H9 (cell line): ENCODE measurements around the gene ARPP19. TPM values are rescaled to one million over a fixed set of nuclear protein-coding genes. Genes with fewer than 3 reads are reported as not detected.

Source experiments
- DNase-seq: peaks from one replicate; pipeline ENCODE4 v3.0.0-alpha.2; 2017
- H2AFZ ChIP-seq: one replicate; pipeline ENCODE4 v1.6.1; 2013; ENCODE audit warnings: mild to moderate bottlenecking, low read length, control low read depth, moderate library complexity
- H2AK5ac ChIP-seq: 2 replicates; pipeline ENCODE4 v1.6.1; 2013; ENCODE audit warnings: low read length, control low read depth, mixed read lengths; ENCODE audit not compliant: insufficient read length
- H2BK120ac ChIP-seq: one replicate; pipeline ENCODE4 v1.6.1; 2013; ENCODE audit warnings: low read depth, mild to moderate bottlenecking, low read length, control low read depth, inconsistent platforms; ENCODE audit not compliant: poor library complexity, severe bottlenecking
- H2BK12ac ChIP-seq: 2 replicates; pipeline ENCODE4 v1.6.1; 2013; ENCODE audit warnings: low read length, control low read depth, mixed read lengths, low read depth; ENCODE audit not compliant: insufficient read length
- H2BK15ac ChIP-seq: 2 replicates; pipeline ENCODE4 v1.6.1; 2013; ENCODE audit warnings: low read depth, low read length, control low read depth
- H2BK20ac ChIP-seq: one replicate; pipeline ENCODE4 v1.6.1; 2013; ENCODE audit warnings: low read depth, mild to moderate bottlenecking, low read length, control low read depth, inconsistent platforms; ENCODE audit not compliant: poor library complexity, severe bottlenecking
- H2BK5ac ChIP-seq: 2 replicates; pipeline ENCODE4 v1.6.1; 2013; ENCODE audit warnings: low read length, control low read depth, mixed read lengths; ENCODE audit not compliant: insufficient read length
- H3K14ac ChIP-seq: 2 replicates; pipeline ENCODE4 v1.6.1; 2013; ENCODE audit warnings: low read length, control low read depth; ENCODE audit not compliant: insufficient read depth
- H3K18ac ChIP-seq: 2 replicates; pipeline ENCODE4 v1.6.1; 2013; ENCODE audit warnings: low read depth, mild to moderate bottlenecking, mixed read lengths, low read length, control low read depth; ENCODE audit not compliant: insufficient read length
- H3K23ac ChIP-seq: 2 replicates; pipeline ENCODE4 v1.6.1; 2013; ENCODE audit warnings: low read length, control low read depth, mixed read lengths, low read depth; ENCODE audit not compliant: insufficient read length
- H3K23me2 ChIP-seq: 2 replicates; pipeline ENCODE4 v1.6.1; 2013; ENCODE audit warnings: low read depth, mild to moderate bottlenecking, mixed read lengths, low read length, control low read depth; ENCODE audit not compliant: insufficient read length, poor library complexity, severe bottlenecking
- H3K27ac ChIP-seq: 2 replicates; pipeline ENCODE4 v1.5.1; 2013; ENCODE audit warnings: low read length, control low read depth, mixed read lengths, low read depth; ENCODE audit not compliant: insufficient read length
- H3K27me3 ChIP-seq: 2 replicates; pipeline ENCODE4 v1.6.1; 2013; ENCODE audit warnings: low read length, control low read depth, inconsistent platforms; ENCODE audit not compliant: insufficient read depth
- H3K4ac ChIP-seq: 2 replicates; pipeline ENCODE4 v1.6.1; 2013; ENCODE audit warnings: low read depth, mild to moderate bottlenecking, control low read depth, inconsistent platforms, low read length, moderate library complexity
- H3K4me1 ChIP-seq: 2 replicates; pipeline ENCODE4 v1.6.1; 2013; ENCODE audit warnings: low read length, control low read depth, inconsistent platforms; ENCODE audit not compliant: insufficient read depth
- H3K4me2 ChIP-seq: 2 replicates; pipeline ENCODE4 v1.6.1; 2013; ENCODE audit warnings: low read length, control low read depth, mixed read lengths; ENCODE audit not compliant: insufficient read length, insufficient read depth
- H3K56ac ChIP-seq: 2 replicates; pipeline ENCODE4 v1.6.1; 2013; ENCODE audit warnings: low read depth, mild to moderate bottlenecking, mixed read lengths, low read length, control low read depth; ENCODE audit not compliant: insufficient read length
- H3K79me1 ChIP-seq: 2 replicates; pipeline ENCODE4 v1.6.1; 2013; ENCODE audit warnings: low read depth, mild to moderate bottlenecking, moderate library complexity, low read length, control low read depth, inconsistent platforms; ENCODE audit not compliant: insufficient read depth, poor library complexity, severe bottlenecking
- H3K79me2 ChIP-seq: 2 replicates; pipeline ENCODE4 v1.6.1; 2013; ENCODE audit warnings: low read length, control low read depth, inconsistent platforms; ENCODE audit not compliant: insufficient read depth
- H3K9ac ChIP-seq: 2 replicates; pipeline ENCODE4 v1.6.1; 2013; ENCODE audit warnings: low read length, control low read depth, mixed read lengths; ENCODE audit not compliant: insufficient read length; ENCODE audit errors: extremely low read depth
- H3K9me3 ChIP-seq: one replicate; pipeline ENCODE4 v1.6.1; 2013; ENCODE audit warnings: low read depth, low read length, inconsistent platforms; ENCODE audit not compliant: control insufficient read depth
- H3T11ph ChIP-seq: one replicate; pipeline ENCODE4 v1.6.1; 2013; ENCODE audit warnings: mild to moderate bottlenecking, low read length, control low read depth, inconsistent platforms
- H4K20me1 ChIP-seq: one replicate; pipeline ENCODE4 v1.6.1; 2013; ENCODE audit not compliant: control insufficient read depth, insufficient read length, insufficient read depth
- H4K5ac ChIP-seq: 2 replicates; pipeline ENCODE4 v1.6.1; 2013; ENCODE audit warnings: low read depth, mild to moderate bottlenecking, mixed read lengths, low read length, control low read depth; ENCODE audit not compliant: insufficient read length
- H4K8ac ChIP-seq: replicated peaks from 2 replicates; pipeline ENCODE4 v1.6.1; 2013; ENCODE audit warnings: low read length, control low read depth, mixed read lengths, low read depth; ENCODE audit not compliant: insufficient read length
- H4K91ac ChIP-seq: 2 replicates; pipeline ENCODE4 v1.6.1; 2013; ENCODE audit warnings: low read depth, mild to moderate bottlenecking, moderate library complexity, mixed read lengths, low read length, control low read depth; ENCODE audit not compliant: insufficient read length
- H3K27ac Mint-ChIP-seq, 3 experiments: 2 replicates in 2 of 3; 3 replicates in 1 of 3; pipeline ENCODE4 v1.8.0; 2020 to 2021; ENCODE audit warnings: mixed read lengths in 3 of 3, mild to moderate bottlenecking in 1 of 3, moderate library complexity in 1 of 3
- H3K27me3 Mint-ChIP-seq: 2 replicates; pipeline ENCODE4 v1.8.0; 2021; ENCODE audit warnings: low read depth, mild to moderate bottlenecking, moderate library complexity, mixed read lengths
- H3K36me3 Mint-ChIP-seq, 3 experiments: 2 replicates in 2 of 3; 3 replicates in 1 of 3; pipeline ENCODE4 v1.8.0; 2020 to 2021; ENCODE audit warnings: low read depth in 3 of 3, mixed read lengths in 3 of 3; ENCODE audit not compliant: insufficient read depth in 1 of 3
- H3K4me1 Mint-ChIP-seq, 2 experiments: 2 replicates each; pipeline ENCODE4 v1.8.0; 2020; ENCODE audit warnings: mixed read lengths in 2 of 2
- H3K4me3 Mint-ChIP-seq, 2 experiments: 2 replicates in 1 of 2; 3 replicates in 1 of 2; pipeline ENCODE4 v1.8.0; 2020 to 2021; ENCODE audit warnings: mild to moderate bottlenecking in 2 of 2, mixed read lengths in 2 of 2, moderate library complexity in 1 of 2
- H3K9me3 Mint-ChIP-seq, 2 experiments: 2 replicates in 1 of 2; 3 replicates in 1 of 2; pipeline ENCODE4 v1.8.0; 2020; ENCODE audit warnings: mild to moderate bottlenecking in 2 of 2, mixed read lengths in 2 of 2, moderate library complexity in 1 of 2
- WGBS: extraction: QIAGEN DNeasy Blood & Tissue Kit; methylation state at CpG from one replicate; pipeline ENCODE4 v1.1.7; 2013; ENCODE audit warnings: missing lambda C conversion rate, low lambda C conversion rate, mixed read lengths; ENCODE audit not compliant: insufficient read length; ENCODE audit errors: extremely low coverage; 5-methylcytosine and 5-hydroxymethylcytosine counted together
- total RNA-seq: library from RNA; stranded (reverse); gene quantifications from 2 replicates; pipeline ENCODE4 v1.2.1, GENCODE V29; 2021
- TF ChIP-seq, protein P1 (sequence below): fragments of 200-600 bp; sonication (generic); conservative IDR thresholded peaks from 3 replicates; pipeline ENCODE4 v1.8.0; 2021; ENCODE audit warnings: antibody characterized with exemption, mild to moderate bottlenecking

Gene ARPP19
- total RNA-seq, 1 experiment from 2014 or later = 247 TPM

DNA sequence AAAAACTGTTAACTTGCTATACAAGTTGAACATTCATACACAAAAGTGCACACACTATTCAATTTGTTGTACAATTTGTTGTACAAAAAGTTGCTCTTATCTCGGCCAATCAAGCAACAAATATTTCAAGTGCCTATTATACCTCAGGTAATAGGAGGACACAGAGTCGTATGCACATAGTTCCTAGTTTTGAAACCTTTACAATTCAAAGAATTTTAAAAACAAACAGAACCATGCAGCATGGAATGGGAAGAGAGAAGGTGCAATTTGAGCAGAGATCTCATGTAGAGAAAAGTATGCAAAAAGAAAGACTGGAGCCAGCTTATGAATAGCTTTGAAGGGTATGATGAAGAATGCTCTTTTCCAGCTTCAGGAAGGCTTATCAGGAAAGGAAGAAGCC is 46.5 kb upstream of the ARPP19 start:
- Mint-ChIP-seq H3K9me3 (no peaks in the 10 kb centered on the region), H3K27me3 (no peaks in the 10 kb centered on the region), H3K4me3 (no peak overlapping the region), H3K27ac (no peak overlapping the region), H3K4me1 (peaks cover 8% of the 10 kb centered on the region in 2 experiments), H3K36me3 (no peaks in the 10 kb centered on the region)
- H2BK20ac ChIP-seq = no peak overlapping the region
- H3K9ac ChIP-seq = no peak overlapping the region
- no peak overlapping the region for H2AFZ ChIP-seq
- WGBS = no CpG with 5 or more reads among the region's 2 CpGs
- DNase-seq = no peak
- H4K8ac ChIP-seq = no peak overlapping the region
- H4K91ac ChIP-seq = no peak overlapping the region
- H3K14ac ChIP-seq = no peak overlapping the region
- H3K18ac ChIP-seq = no peak overlapping the region
- H3K9me3 ChIP-seq = no peaks in the 10 kb centered on the region
- H3K79me1 ChIP-seq = no peaks in the 10 kb centered on the region
- H4K20me1 ChIP-seq = no peaks in the 10 kb centered on the region
- H3K4me1 ChIP-seq = no peaks in the 10 kb centered on the region; the same call in 1 of the 2 replicates
- TF ChIP-seq, protein P1, sequence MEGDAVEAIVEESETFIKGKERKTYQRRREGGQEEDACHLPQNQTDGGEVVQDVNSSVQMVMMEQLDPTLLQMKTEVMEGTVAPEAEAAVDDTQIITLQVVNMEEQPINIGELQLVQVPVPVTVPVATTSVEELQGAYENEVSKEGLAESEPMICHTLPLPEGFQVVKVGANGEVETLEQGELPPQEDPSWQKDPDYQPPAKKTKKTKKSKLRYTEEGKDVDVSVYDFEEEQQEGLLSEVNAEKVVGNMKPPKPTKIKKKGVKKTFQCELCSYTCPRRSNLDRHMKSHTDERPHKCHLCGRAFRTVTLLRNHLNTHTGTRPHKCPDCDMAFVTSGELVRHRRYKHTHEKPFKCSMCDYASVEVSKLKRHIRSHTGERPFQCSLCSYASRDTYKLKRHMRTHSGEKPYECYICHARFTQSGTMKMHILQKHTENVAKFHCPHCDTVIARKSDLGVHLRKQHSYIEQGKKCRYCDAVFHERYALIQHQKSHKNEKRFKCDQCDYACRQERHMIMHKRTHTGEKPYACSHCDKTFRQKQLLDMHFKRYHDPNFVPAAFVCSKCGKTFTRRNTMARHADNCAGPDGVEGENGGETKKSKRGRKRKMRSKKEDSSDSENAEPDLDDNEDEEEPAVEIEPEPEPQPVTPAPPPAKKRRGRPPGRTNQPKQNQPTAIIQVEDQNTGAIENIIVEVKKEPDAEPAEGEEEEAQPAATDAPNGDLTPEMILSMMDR = no peak
- H3K27ac ChIP-seq = no peak overlapping the region
- no peak overlapping the region for H2BK12ac ChIP-seq
- no peak overlapping the region for H3K4ac ChIP-seq
- no peak overlapping the region for H2BK15ac ChIP-seq
- no peak overlapping the region for H4K5ac ChIP-seq
- H2BK120ac ChIP-seq = no peak overlapping the region
- no peak overlapping the region for H3K23ac ChIP-seq
- no peaks in the 10 kb centered on the region for H3K79me2 ChIP-seq
- H2BK5ac ChIP-seq = no peak overlapping the region
- no peak overlapping the region for H2AK5ac ChIP-seq
- H3T11ph ChIP-seq = no peak overlapping the region
- no peaks in the 10 kb centered on the region for H3K23me2 ChIP-seq
- no peaks in the 10 kb centered on the region for H3K27me3 ChIP-seq
- no peak overlapping the region for H3K4me2 ChIP-seq
- H3K56ac ChIP-seq = no peak overlapping the region
